HG03354 (cell line): ENCODE data around the gene SLC25A42.

Experiments
- ATAC-seq: cut with Tn5 transposase; IDR thresholded peaks from one replicate; pipeline ENCODE4 v1.9.1; 2021; ENCODE audit warnings: mild to moderate bottlenecking; ENCODE audit not compliant: unreplicated experiment, poor library complexity, severe bottlenecking

SLC25A42 gene

DNA sequence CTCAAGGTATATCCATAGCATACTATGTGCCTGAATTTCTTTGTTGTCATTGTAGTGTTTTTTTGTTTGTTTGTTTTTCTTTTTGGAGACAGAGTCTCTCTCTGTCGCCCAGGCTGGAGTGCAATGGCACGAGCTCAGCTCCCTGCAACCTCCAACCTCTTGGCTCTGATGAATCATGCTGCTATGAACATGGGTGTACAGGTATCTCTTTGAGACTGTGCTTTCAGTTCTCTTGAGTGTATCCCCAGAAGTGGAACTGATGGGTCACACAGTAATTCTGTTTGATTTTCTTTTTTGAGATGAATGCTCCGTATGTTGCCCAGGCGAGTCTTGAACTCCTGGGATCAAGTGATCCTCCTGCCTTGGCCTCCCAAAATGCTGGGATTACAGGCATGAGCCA, 13.7 kb upstream of the SLC25A42 start:
- no peak for ATAC-seq

DNA sequence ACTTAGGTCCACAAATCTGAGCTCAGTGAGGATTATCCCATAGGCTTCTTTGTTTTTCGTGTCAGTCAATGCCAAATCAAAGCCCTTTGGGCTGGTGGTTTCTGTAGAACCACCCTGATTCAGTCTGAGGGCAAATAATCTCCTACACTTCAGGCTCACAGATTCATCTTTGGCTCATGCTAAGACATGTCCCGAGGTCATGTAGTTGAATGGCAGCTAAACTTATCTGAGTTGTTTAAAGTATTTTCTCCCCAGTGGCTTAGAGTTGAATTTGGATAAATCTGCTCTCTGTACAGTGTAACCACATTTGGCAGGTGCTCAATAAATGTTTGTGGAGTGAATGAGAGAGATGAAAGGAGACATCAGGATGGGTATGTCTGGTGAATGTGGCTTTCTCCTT, 13.1 kb upstream of the SLC25A42 start:
- no peak for ATAC-seq

DNA sequence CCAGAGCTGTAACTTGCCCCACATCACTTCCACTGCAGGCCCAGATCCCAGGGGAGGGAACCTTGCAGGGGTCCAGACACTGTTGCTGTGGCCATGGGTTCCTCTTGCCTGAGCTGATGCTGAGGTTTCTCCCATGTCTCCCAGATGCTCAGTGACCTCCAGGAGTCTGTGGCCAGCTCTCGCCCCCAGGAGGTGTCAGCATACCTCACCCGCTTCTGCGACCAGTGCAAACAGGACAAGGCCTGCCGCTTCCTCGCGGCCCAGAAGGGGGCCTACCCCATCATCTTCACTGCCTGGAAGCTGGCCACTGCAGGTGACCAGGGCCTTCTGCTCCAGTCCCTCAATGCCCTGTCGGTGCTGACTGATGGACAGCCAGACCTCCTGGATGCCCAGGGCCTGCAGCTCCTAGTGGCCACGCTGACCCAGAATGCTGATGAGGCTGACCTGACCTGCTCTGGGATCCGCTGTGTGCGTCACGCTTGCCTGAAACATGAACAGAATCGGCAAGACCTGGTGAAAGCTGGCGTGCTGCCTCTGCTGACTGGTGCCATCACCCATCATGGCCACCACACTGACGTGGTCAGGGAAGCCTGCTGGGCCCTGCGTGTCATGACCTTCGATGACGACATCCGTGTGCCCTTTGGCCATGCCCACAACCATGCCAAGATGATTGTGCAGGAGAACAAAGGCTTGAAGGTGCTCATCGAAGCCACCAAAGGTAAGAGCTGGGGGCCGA, 12.1 kb upstream of the SLC25A42 start:
- ATAC-seq, result no peak

DNA sequence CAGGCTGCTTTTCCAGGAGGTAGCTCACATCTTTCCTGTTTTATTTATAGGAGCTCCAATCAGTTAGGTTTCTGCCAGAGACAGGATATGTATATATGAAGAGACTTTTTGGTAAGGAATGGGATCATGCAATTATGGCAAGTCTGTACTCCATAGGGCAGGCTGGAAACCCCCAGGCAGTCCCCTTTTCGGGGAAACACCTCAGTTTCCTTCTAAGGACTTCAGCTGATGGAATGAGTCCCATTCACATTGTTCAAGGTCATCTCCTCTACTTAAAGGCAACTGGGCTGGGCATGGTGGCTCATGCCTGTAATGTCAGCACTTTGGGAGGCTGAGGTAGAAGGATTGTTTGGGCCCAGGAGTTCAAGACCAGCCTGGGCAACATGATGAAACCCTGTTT, 10.9 kb upstream of the SLC25A42 start:
- ATAC-seq, result no peak

DNA sequence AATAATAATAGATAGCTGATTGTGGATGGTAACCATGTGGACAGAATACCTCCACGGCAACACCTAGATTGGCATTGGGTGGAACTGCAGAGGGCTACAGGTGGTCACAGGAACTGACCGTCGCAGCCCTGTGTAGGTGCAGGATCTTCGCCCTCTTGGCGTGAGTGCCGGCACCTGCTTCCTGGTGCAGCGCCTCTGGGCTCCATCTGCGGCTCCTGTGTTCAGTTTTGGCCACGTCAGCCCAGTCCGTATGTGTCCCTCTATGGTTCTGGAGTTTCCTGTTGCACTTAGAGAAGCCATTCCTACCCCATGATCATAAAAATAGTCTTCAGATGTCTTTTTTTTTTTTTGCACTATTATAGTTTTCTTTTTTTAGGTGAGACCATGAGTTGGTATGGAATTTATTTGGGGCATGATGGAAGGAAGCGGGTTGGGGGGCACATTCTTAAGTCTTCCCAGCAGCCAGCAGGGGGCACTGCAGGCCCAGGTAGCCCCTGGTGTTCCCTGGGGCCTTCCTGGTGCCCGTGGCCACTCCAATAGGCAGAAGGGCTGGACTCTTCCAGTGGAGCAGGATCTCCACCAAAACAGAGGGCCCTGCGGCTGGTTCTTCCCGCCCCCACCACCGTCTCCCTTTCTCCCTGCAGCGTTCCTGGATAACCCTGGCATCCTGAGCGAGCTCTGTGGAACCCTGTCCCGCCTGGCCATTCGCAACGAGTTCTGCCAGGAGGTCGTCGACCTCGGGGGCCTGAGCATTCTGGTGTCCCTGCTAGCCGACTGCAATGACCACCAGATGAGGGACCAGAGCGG, 10.1 kb upstream of the SLC25A42 start:
- ATAC-seq, result no peak

DNA sequence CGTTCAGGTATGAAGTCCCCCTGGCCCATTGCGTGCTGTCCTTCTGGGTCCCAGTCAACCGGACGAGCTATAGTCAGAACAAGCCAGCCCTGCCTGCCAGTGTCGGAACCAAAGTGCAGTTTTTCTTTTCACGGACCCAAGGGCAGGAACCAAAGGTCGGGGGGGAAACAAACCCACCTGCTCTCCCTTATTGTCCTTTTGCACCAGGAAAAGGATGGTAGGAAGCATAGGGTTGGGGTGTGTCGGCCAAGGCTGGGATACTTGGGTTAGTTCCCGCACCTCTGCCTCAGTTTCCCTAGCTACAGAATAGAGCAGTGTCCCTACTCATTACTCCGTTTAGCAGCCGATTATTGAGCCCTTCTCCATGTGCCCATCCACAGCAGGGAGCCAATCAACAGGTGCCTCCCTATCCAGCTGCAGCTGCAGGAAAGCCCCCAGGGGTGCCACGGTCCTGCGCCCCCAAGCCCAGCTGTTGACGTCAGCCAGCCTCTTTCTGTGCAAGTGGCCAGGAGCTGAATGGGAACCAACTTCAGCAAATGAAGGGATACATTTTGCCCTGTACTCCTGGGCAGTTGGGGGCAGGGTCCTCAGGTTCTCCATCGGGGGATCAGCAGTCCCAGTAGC, 9.4 kb upstream of the SLC25A42 start:
- ATAC-seq, result no peak

DNA sequence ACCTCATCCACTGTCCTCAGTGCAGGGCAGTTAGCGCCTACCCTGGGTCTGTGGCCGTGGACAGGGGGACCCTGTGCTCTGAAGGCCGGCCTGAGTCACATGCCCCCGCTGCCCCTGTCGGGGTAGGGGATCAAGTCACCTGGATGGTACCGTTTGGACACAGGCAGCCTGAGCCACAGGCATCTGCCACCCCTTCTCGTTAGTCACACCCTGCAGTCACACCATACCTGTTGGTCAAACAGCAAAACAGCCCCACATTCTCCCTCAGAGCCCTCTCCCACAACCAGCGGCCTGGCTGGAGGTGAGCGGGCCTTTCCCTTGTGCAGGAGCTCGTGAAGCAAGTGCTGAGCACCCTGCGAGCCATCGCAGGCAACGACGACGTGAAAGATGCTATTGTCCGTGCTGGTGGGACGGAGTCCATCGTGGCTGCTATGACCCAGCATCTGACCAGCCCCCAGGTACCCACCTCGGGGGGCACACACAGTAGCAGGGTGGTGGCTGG, 8.8 kb upstream of the SLC25A42 start:
- ATAC-seq, result no peak

DNA sequence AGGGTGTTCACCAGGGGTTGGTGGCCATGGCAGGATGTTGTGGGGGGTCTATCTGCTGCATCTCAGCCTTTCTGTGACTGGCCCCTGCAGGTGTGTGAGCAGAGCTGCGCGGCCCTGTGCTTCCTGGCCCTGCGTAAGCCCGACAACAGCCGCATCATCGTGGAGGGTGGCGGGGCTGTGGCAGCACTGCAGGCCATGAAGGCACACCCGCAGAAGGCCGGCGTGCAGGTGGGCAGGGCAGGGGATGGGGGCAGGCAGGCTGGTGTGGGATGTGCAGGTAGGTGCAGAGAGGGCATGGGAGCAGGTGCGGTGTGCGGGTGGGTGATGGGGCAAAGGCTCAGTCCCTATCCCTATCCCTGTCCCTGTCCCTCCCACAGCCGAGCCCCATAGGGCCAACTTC, 8.1 kb upstream of the SLC25A42 start:
- ATAC-seq, result no peak

DNA sequence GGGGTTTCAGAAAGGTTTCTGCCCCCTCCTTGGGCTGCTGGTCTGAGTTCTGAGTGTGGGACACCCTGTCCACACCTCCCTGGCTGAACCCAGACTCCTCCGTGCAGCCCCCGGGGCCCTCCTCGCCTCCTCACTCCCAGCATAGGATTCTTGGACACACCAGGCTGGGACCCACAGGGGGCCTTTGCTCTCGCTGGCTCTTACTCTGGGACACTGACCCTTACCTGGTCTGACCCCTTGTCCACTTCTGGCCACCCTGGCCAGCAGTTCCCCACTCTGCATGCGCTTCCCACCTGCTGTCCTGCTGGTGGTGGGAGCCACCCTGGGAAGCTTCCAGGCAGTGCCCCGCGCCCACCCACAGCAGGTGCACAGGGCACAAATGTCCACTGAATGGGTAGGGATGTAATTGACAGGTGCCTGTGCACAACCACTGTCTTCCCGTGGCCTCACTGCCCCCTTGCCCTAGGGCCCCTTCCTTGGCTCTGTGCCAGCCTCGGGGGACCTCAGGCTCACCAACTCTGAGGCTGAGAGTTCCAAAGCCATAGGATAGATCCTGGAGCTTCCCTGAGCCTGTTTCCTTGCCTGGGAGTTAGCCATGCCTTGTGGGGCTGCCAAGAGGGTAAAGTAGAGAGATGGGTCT, 7.0 kb upstream of the SLC25A42 start:
- no peak for ATAC-seq

DNA sequence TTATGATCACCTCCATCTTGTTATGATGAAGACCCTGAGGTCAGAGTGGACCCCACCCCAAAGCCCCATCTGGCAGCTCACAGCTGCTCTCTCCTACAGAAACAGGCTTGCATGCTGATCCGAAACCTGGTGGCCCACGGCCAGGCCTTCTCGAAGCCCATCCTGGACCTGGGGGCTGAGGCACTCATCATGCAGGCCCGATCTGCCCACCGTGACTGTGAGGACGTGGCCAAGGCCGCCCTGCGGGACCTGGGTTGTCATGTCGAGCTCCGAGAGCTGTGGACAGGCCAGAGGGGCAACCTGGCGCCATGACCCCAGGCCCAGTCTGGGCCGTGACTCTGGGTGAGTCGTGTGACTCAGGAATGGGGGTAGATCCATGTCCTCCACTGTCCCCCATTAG, 6.5 kb upstream of the SLC25A42 start:
- ATAC-seq, result no peak

DNA sequence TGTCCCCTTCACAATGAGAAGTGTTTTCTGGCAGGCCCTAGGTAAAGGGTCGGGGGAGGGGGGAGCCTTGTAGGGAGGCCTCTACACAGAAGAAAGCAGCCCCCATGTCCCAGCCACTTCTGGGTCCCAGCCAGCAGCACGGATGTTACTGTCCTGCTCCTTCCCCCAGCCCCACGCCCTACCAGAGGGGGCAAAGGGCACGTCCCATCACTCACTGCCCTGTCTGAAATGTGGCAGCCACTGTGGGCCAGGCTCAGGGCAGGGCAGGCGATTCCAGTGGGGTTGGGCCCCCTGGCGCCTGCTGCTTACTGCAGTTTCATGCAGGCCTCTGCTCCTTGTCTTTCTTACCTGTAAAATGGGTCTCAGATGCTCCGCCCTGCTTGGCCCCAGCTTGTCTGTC, 6.1 kb upstream of the SLC25A42 start:
- no peak for ATAC-seq

DNA sequence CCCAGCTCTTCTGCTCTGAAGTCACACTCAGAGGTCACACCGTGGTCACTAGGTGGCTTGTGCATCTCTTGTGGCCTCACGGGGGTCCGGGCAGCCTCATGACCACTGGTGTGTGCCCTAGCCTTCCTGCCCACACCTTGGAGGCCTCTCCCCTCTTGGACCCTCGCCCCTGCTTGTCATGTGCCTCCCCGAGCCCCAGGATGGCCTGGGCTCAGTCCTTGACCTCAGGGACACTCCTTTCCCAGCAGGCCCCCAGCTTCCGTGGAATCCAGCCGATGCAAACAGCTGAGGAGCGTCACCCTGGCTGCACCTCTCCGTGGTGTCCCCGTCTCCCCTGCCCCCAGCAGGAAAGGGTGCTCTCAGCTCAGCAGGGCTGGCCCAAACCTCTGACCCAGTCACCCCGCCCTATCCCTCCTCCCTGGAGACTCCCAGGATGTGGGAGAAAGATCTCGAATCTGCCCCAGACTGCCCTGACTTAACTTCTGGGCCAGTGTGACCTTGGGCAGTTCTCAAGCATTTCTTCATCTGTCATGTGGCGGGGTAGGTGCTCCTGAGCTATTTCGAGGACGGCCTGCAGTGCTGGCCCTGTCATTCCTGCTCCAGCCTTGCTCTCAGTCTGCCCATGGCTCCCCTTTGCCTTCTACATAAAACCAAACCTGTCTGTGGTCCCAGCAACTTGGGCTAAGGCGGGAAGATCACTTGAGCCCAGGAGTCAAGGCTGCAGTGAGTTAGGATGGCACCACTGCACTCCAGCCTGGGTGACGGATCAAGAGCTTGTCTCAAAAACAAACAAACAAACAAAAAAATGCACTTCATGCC, 4.6 kb upstream of the SLC25A42 start:
- no peak for ATAC-seq

DNA sequence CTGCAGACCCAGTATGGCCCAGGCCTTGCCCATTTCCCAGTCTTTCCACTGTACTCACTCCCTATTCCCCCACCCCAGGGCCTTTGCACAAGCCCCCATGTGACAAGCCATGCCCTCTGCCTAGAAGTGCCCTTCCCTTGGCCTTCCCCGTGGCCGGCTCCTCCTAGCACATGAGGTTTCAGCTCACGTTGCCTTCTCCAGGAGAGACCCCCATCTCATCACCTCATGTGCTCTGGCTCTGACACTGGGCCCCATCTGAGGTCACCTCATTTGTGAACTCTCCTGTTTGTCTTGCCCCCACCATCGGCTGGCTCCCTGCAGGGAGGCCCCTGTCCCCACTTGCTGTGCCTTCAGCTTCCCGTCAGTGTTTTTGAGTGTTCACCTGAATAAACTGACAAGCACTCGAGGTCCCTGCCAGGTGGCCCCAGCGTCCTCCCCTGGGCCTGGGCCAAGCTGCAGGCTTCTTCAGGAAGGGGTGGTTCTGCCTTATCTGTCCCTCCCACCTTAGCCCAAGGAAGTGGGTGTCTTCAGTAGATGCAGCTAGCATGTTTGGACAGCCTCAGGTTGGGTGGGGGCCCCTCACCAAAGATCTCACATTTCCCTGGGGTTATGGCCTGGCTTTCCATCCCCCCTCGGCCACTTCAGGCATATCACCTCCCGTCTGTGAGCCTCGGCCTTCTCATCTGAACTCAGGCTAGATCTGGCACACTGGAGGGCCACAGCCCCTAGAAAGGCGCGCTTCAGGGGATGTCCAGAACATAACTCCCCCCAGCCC, 3.8 kb upstream of the SLC25A42 start:
- ATAC-seq, result no peak

DNA sequence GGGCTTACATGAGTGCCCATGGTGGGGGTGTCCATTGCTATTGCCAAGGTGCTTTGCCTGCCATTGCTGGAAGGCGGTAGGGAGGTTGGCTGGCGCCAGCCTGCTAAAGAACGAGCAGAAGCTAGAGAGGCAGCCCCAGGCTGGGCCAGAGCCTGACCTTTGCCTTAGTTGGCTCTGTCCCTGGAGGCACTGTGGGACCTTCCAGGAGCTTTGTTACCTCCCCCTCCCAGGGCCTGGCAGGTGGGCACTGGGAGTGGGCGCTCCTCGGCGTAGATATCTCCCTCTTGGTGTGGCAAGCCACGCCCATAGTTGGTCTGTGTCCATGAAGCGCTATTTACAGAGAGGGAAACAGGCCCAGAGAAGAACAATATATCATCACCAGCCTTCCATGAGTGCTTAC, 2.3 kb upstream of the SLC25A42 start:
- ATAC-seq, result no peak

DNA sequence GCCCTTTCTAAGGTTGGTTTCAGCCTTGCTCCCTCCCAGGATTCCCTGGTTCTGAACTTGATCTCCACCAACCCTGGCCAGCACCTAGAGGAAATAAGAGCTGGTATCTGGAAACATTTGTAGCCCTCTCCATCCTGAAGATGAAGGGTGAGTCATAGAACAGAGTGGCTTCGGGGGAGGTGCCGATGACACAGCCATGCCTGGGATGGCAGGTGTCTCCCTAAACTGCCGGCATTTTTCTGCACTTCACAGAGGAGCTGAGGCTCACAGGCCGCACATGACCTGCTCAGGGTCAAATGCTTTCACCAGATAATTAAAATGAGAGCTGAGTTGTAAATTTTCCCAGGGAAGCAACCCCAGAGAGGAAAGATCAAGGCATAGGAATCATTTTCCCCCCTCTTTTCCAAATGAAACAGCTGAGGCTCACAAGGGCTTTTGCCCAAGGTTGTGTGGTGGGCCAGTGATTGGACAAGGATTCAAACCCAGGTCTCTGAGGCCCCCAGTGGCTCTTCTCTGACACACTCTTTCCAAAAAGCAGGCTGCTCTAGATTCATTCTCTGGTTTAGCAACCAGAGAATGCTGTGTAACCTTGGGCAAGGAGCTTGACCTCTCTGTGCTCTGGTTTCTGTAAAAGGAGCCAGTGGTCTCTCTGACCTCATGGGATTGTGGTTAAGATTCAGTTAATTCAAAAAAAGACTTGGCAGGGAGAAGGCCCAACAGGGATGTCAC, 1.2 kb upstream of the SLC25A42 start:
- no peak for ATAC-seq

DNA sequence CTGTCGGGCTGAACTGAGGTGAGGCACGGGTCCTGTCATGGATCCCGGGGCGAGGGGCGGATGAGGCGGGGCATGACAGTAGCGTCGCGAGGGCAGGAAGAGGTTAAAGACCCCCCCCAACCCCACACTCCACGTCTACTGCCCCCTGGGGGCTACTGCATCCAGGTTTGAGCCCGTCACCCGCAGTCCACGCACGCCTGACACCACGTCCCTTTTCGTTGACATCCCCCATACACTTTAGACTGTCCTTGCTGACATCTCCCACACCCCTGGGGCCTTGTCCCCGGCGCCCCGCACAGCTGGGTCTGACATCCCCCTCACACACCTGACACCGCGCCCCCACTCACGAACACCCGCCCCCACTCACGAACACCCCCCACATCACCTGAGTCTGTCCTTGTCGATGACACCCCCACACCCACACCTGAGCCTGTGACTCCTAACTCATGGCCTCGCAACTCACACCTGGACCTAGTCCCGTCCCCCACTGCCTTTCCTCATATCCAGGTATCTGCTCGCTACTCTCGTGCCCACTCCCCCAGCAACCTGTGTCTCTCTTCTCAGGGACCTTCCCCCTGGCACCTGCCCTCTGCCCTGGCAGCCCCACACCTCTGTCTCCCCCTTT, 416 bp downstream of the SLC25A42 start:
- ATAC-seq, result peak; percentile 25

DNA sequence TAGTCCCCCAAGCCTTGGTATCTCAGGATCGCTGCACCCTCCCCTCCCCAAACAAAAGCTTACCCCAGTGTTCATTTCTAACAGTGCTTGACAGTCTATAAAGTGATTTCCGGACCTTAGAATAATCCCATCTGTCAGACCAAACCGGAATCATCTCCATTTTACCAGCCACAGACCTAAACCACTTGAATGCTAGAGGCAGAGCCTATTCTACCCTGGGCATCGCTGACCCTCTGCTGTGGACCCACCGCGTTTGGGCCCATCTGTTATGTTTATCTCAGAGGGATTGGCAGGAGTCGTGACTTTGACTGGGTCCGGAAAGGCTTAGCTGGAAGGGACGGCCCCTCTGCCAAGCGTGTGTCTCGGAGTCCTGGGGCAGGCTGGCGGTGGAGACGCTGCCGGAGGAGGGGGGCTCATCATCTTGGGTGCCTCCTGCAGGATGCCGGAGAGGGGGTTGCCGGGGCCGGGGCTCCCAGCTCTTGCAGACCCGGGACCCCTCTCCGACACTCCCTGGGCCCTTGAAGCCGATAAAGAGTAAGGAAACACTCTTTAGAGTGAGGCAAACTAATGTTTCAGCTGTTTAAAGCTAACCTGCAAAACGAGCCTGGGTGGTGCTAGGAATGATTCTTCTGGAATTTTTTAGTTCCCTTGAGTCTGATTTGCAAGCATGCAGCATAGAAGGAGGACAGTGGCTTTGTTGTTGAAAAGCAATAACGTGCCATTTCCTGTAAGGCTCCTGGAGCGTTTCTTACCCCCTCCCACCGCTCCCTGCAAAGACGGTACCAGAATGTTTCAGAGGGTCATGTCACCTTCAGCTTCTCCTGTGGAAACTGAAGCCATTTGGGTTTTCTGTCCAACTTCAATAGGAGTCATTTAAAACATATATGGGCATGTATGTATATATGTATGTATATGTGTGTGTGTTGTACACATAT, 1.3 kb downstream of the SLC25A42 start:
- ATAC-seq, result no peak
